HCEC 1CT (cell line): ENCODE data around the gene MAP3K5.
"Not testable (repeated sequence)": the region's sequence is repeated elsewhere in the genome, so short reads cannot be mapped to it uniquely, and the experiment has no call there.

Source experiments
- DNase-seq: peaks from one replicate; pipeline ENCODE4 v3.0.0-alpha.2; 2017

Gene MAP3K5

GRCh38 chr6:136792410-136793262 lies at the start of gene MAP3K5:
TSS of gene MAP3K5 (minus strand) at chr6:136792477. CDS start at chr6:136792157, 320 bp downstream.
- DNase-seq, result peak; percentile 88

GRCh38 chr6:136840276-136841001 lies 48.2 kb upstream of the MAP3K5 start:
- no peak for DNase-seq

GRCh38 chr6:136831873-136832562 lies 39.7 kb upstream of the MAP3K5 start:
- no peak for DNase-seq

- DNase-seq, result no peak
Observed at GRCh38 chr6:136826216-136826615, 33.9 kb upstream of the MAP3K5 start.

GRCh38 chr6:136823128-136823660 lies 30.9 kb upstream of the MAP3K5 start:
- no peak for DNase-seq

GRCh38 chr6:136822376-136823127 lies 30.3 kb upstream of the MAP3K5 start, which contains the start of gene PEX7:
TSS of gene PEX7 (plus strand) at chr6:136822592. CDS start at chr6:136822666, 74 bp downstream.
- peak; percentile 90 for DNase-seq

GRCh38 chr6:136822046-136822375 lies 29.7 kb upstream of the MAP3K5 start:
- DNase-seq, result peak; percentile 30

- DNase-seq, result no peak
Observed at GRCh38 chr6:136820561-136820960, 28.3 kb upstream of the MAP3K5 start.

- no peak for DNase-seq
Observed at GRCh38 chr6:136816656-136817055, 24.4 kb upstream of the MAP3K5 start.

GRCh38 chr6:136815608-136816007 lies 23.3 kb upstream of the MAP3K5 start:
- not testable (repeated sequence) for DNase-seq

- peak; percentile 18 for DNase-seq
Observed at GRCh38 chr6:136812174-136812573, 19.9 kb upstream of the MAP3K5 start.

- no peak for DNase-seq
Observed at GRCh38 chr6:136811272-136811671, 19.0 kb upstream of the MAP3K5 start.

- no peak for DNase-seq
Observed at GRCh38 chr6:136809091-136809860, 17.0 kb upstream of the MAP3K5 start.

GRCh38 chr6:136803608-136804007 lies 11.3 kb upstream of the MAP3K5 start:
- no peak for DNase-seq

GRCh38 chr6:136801581-136801980 lies 9.3 kb upstream of the MAP3K5 start:
- no peak for DNase-seq

- DNase-seq, result no peak
Observed at GRCh38 chr6:136798044-136798443, 5.8 kb upstream of the MAP3K5 start.

GRCh38 chr6:136795996-136796395 lies 3.7 kb upstream of the MAP3K5 start:
- no peak for DNase-seq

GRCh38 chr6:136795386-136795785 lies 3.1 kb upstream of the MAP3K5 start:
- no peak for DNase-seq

- no peak for DNase-seq
Observed at GRCh38 chr6:136793363-136793762, 1.1 kb upstream of the MAP3K5 start.

GRCh38 chr6:136792095-136792409 lies 225 bp downstream of the MAP3K5 start:
- no peak for DNase-seq

GRCh38 chr6:136791296-136792094 lies 782 bp downstream of the MAP3K5 start:
- DNase-seq, result peak; percentile 61
